HG03457 (cell line): ENCODE data around the gene L3MBTL4.
A peak's percentile ranks its signal among the peaks of the same experiment; 100 is the strongest.
"Not testable (repeated sequence)": the region's sequence is repeated elsewhere in the genome, so short reads cannot be mapped to it uniquely, and the experiment has no call there.

Experiments used
- ATAC-seq: cut with Tn5 transposase; IDR thresholded peaks from one replicate; pipeline ENCODE4 v1.9.1; 2021; ENCODE audit warnings: moderate number of reproducible peaks; ENCODE audit not compliant: unreplicated experiment

The L3MBTL4 gene

DNA sequence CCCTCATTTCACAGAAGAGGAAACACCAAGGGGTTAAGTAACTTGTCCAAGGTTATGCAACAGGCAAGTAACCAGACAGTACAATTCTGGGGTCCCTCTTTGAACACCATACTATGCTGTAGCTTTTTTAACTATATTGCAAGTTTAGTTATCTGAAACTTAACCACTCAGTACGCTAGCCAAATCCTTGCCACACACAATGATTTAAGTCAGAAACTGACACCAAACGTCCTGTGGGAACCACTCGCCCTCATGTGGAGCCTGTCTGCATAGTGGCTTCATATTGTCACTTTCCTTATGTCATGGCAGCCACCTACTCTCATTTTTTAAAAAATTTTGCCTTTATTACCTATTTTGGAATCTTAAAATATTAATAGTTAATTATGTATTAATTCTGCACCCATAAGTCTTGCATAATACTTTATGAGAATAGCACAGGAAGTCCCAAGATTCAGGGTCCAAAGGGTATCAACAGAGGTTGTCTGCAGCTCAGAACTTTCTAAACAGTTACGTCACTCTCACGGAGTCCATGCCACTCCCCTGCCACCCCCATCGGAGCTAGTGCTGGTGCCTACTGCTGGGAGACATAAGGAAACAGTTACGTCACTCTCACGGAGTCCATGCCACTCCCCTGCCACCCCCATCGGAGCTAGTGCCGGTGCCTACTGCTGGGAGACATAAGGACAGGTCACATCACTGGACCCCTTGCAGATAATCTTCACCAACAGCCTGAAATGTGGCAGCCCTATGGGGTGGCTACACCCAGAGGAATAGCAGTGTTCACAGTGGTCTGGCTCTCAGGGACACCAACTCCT, 99.0 kb downstream of the L3MBTL4 start:
- ATAC-seq = no peak

- no peak for ATAC-seq
Observed at GRCh38 chr18:6313415-6313814, 101.3 kb downstream of the L3MBTL4 start.

GRCh38 chr18:6311456-6312215, 103.1 kb downstream of the L3MBTL4 start:
- no peak for ATAC-seq

DNA sequence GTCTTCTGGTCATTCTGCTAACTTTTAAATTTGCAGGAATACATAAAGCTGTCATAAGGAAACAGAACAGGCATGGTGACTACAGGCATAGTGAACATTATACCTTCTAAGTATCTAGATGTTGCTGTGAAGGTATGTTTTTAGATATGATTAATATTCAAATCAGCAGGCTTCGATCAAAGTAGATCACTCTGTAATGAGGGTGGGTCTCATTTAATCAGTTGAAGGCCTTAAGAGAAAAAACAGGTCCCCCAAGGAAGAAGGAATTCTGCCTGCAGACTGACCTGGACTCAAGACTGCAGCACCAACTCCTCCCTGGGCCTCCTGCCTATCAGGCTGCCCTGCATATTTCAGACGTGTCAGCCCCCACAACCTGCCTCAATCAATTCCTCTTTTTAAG, 104.0 kb downstream of the L3MBTL4 start:
- ATAC-seq = no peak

- no peak for ATAC-seq
Observed at GRCh38 chr18:6297875-6298274, 116.8 kb downstream of the L3MBTL4 start.

- ATAC-seq = no peak
Observed at GRCh38 chr18:6294148-6294784, 120.4 kb downstream of the L3MBTL4 start.

- no peak for ATAC-seq
Observed at GRCh38 chr18:6289843-6290242, 124.9 kb downstream of the L3MBTL4 start.

DNA sequence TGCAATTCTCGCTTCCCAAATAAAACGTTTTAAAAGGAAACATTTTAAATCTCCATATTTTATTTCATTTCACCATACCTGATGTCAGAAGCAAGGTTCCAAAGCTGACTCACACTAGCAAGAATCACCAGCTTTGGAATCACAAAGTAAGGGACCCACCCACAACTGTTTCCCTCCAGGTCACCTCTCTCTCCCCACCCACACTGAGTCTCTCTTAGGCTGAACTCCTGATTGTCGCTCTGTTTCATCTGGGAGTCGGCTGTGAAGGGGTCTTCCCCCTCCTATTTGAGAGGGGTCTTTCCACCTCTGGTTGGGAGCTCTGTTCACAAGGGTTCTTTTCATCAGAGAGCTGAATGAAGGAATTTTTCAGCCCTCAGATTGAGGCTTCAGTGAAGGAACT, 128.1 kb downstream of the L3MBTL4 start:
- no peak for ATAC-seq

GRCh38 chr18:6284761-6285160, 129.9 kb downstream of the L3MBTL4 start:
- no peak for ATAC-seq

- no peak for ATAC-seq
Observed at GRCh38 chr18:6284300-6284699, 130.4 kb downstream of the L3MBTL4 start.

DNA sequence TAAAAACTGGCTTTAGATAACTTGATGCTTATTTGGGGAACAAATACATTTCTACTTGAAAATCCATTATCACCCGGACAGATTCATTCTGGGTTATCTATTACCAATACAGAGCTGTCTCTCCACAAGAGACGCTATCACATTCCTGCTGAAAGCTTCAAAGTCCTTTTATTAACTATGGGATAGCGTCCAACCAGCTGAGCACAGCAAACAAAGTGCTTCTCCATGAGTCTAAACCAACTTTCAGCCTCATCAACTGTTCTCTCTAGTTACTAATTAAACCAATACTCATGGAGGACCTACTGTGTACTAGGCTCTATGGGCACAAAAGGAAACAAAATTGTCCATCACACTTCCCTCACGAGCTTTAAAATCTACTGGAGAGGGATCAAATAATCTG, 132.8 kb downstream of the L3MBTL4 start:
- ATAC-seq = no peak

GRCh38 chr18:6280211-6280743, 134.4 kb downstream of the L3MBTL4 start:
- ATAC-seq = no peak

DNA sequence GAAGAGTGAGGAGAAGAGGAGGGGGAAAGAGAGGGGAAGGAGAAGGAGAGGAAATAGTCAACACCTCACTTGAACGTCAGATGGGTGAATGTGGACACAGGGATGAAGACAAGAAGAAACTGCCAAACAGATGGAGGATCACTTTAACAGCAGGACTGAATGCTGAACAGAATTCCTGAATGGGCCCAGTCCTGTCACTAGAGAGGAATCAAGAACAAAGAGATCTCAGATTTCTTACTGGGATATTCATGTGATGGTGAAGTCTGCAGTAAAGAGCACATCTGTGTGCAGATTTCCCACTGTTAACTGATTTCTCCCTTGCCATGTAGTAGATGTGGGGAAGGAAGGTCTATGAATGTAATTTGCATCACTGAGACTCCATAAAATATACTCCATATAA, 135.4 kb downstream of the L3MBTL4 start:
- no peak for ATAC-seq

DNA sequence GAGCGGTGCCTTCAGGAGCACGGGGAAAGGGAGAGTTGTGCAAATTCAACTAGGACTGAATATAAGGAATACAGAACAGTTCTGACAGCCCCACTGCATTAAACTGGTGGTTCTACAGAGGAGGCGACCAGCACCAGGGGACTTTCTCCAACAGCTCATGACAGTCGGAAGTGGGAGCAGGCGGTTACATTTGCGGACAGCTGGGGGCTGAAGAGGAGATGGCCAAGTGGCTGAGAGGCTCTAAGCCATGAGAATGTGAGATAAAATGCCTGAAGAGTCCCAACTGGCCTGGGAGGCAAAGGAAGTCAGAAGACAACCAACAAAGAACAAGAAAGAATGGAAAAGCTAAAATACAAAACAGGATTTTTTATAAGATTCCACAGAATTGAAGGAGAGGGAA, 141.3 kb downstream of the L3MBTL4 start:
- ATAC-seq = no peak

GRCh38 chr18:6272144-6272543, 142.6 kb downstream of the L3MBTL4 start:
- not testable (repeated sequence) for ATAC-seq

- no peak for ATAC-seq
Observed at GRCh38 chr18:6271585-6271984, 143.1 kb downstream of the L3MBTL4 start.

DNA sequence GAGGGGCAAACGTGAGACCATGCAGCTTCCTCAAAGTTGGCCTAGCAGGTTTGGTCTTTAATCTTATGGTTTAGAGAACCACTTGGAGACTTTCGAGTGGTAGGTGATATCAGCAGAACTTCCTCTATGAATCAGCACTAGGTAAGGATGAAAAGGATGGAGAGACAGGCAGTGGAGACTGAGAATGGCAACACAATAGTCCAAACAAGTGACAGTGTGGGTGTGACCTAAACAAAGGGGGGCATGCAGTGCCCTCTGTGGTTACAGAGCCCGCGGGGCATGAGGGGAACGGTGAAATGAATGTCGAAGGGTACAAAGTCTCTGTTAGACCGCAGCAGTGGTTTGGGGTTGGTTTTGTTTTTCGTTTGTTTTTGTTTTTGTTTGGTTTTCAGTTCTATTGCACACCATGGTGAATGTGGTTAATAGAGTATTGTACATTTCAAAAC, 143.9 kb downstream of the L3MBTL4 start:
- ATAC-seq = peak; percentile 72

- ATAC-seq = no peak
Observed at GRCh38 chr18:6269660-6270332, 144.9 kb downstream of the L3MBTL4 start.

- ATAC-seq = no peak
Observed at GRCh38 chr18:6266212-6266611, 148.5 kb downstream of the L3MBTL4 start.

DNA sequence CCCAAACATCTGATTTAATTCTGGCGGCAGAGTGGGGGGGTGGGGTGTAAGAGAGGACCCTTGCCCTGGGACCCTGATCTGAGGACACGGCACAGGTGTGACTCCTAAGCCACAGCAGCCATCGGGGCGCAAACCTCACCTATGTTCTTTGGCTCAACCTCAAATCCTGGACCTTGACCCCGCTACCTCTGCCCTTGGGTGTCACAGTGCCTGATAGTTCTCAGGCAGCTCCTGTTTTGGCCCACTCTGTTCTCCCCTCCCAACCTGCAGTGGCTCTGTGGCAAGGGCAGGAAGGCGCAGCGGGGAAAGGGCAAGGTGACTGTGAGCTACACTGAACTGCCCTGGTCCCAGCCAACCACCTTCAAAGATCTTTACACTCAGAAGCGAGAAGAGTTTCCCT, 152.8 kb downstream of the L3MBTL4 start:
- no peak for ATAC-seq

GRCh38 chr18:6259324-6259723, 155.4 kb downstream of the L3MBTL4 start:
- not testable (repeated sequence) for ATAC-seq
